Measurements from ENCODE around the gene RGS14.
"Not testable (repeated sequence)": the region's sequence is repeated elsewhere in the genome, so short reads cannot be mapped to it uniquely, and the experiment has no call there.

The RGS14 gene

DNA sequence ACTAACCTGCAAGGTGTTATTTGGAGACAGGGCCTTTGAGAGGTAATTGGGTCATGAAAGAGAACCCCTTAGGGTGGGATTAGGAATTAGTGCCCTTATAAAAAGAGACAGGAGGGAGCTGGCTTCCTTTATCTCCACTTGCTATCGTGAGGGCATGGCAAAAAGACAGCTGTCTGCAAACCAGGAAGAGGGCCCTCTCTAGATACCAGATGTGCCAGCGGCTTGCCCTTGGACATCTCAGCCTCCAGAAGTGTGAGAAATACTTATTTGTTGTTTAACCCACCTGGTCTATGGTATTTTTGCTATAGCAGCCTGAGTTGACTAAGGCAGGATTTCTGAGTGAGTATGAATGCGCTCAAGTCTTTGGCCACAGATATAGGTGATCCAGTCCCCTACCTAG, 978 bp upstream of the RGS14 start:
- TF ChIP-seq, protein P1, sequence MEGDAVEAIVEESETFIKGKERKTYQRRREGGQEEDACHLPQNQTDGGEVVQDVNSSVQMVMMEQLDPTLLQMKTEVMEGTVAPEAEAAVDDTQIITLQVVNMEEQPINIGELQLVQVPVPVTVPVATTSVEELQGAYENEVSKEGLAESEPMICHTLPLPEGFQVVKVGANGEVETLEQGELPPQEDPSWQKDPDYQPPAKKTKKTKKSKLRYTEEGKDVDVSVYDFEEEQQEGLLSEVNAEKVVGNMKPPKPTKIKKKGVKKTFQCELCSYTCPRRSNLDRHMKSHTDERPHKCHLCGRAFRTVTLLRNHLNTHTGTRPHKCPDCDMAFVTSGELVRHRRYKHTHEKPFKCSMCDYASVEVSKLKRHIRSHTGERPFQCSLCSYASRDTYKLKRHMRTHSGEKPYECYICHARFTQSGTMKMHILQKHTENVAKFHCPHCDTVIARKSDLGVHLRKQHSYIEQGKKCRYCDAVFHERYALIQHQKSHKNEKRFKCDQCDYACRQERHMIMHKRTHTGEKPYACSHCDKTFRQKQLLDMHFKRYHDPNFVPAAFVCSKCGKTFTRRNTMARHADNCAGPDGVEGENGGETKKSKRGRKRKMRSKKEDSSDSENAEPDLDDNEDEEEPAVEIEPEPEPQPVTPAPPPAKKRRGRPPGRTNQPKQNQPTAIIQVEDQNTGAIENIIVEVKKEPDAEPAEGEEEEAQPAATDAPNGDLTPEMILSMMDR (IDR thresholded peaks at IDR 0.05; ENCODE audit: low read depth, low read length, missing control alignments), result no peak
- DNase-seq (ENCODE audit: extremely low read depth, low read depth), result no peak

GRCh38 chr5:177357146-177357458, 622 bp upstream of the RGS14 start:
- H3K4me3 ChIP-seq (replicated peaks; ENCODE audit: low read depth, low read length), result no peak overlapping the region
- TF ChIP-seq, protein P1 (IDR thresholded peaks at IDR 0.05; ENCODE audit: low read depth, low read length, missing control alignments), result no peak
- DNase-seq (ENCODE audit: extremely low read depth, low read depth), result no peak

More for the DNA sequence above, 978 bp upstream of the RGS14 start:
- H3K4me3 ChIP-seq (replicated peaks; ENCODE audit: low read depth, low read length), result no peak overlapping the region

DNA sequence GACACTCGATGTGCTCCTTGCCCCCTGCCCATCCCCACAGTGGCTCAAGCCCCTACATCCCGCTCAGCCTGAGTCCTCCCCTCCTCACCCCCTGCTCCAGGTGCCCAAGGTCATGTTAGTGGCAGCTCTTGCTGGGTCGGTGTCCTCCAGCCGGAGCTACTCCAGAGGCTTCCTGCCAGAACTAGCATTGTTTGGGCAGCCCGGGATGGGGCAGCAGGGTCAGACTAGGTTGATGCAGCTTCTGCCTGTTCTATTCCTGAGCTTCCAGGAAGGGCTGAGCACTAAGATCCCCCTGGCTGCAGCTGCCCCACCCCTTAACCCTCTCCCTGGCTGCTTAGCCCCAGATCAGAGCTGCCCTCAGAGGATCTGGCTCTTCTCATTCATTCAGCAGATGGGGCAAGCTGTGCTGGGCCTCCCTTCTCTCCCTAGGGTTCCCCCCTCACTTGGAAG, 671 bp downstream of the RGS14 start:
- H3K4me3 ChIP-seq (replicated peaks; ENCODE audit: low read depth, low read length), result no peak overlapping the region; the same call in 1 of the 2 replicates
- TF ChIP-seq, protein P1 (IDR thresholded peaks at IDR 0.05; ENCODE audit: low read depth, low read length, missing control alignments), result no peak
- DNase-seq (ENCODE audit: extremely low read depth, low read depth), result no peak

DNA sequence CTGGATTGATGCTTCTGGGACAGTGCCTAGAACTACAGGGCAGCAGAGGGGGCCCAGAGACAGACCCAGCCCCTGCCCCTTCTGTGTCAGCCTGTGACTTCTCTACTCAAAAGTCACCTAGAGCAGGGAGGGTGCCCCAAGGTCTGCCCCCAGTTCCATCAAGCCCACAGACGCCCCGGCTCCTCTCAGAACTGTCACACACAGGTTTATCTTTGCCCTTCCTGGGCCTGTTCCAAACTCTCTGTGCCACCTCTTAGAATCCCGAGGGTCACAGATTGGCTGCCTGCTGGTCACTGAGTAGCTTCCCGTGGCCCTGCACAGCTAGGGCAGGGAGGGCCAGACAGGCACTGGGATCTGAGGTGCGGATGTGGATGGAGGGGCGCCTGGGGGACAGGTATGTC, 1.7 kb downstream of the RGS14 start:
- TF ChIP-seq, protein P1 (IDR thresholded peaks at IDR 0.05; ENCODE audit: low read depth, low read length, missing control alignments), result no peak

DNA sequence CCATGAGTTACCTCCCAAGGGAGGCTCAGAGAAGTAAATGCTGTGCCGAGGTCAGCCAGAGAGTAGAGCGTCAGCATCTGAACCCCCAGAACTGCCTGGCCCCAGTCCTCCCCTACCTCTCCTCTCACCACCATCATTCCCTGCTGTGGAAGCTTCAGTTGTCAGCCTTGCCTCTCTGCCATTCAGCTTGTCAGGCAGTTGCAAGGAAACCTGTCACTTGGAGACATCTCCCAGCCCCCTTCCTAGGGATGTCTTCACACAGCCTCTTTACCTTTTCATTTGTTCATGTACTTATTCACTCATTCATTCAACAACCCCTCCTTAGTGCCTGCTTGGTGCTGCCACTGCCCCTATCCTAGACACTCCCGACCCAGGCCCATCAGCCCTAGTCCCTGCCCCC, 2.1 kb downstream of the RGS14 start:
- H3K4me3 ChIP-seq (replicated peaks; ENCODE audit: low read depth, low read length), result no peak overlapping the region
- no peak for DNase-seq (ENCODE audit: extremely low read depth, low read depth)

More for the DNA sequence above, 1.7 kb downstream of the RGS14 start:
- no peak overlapping the region for H3K4me3 ChIP-seq (replicated peaks; ENCODE audit: low read depth, low read length)
- DNase-seq (ENCODE audit: extremely low read depth, low read depth), result no peak

GRCh38 chr5:177360740-177361139, 3.0 kb downstream of the RGS14 start:
- H3K4me3 ChIP-seq (replicated peaks; ENCODE audit: low read depth, low read length); DNase-seq (ENCODE audit: extremely low read depth, low read depth): not testable (repeated sequence)

More for the DNA sequence above, 2.1 kb downstream of the RGS14 start:
- TF ChIP-seq, protein P1 (IDR thresholded peaks at IDR 0.05; ENCODE audit: low read depth, low read length, missing control alignments), result no peak

GRCh38 chr5:177361418-177362291, 3.9 kb downstream of the RGS14 start:
- TF ChIP-seq, protein P1 (IDR thresholded peaks at IDR 0.05; ENCODE audit: low read depth, low read length, missing control alignments), result no peak
- no peak overlapping the region for H3K4me3 ChIP-seq (replicated peaks; ENCODE audit: low read depth, low read length)
- DNase-seq (ENCODE audit: extremely low read depth, low read depth), result no peak
